NT2/D1 (cell line): ENCODE results near the gene TUNAR.

Experiments
- SUZ12 ChIP-seq: IDR thresholded peaks from 2 replicates; pipeline ENCODE4 v1.6.1; 2011; ENCODE audit not compliant: insufficient read length, insufficient read depth; ENCODE audit errors: extremely low read depth
- YY1 ChIP-seq: IDR thresholded peaks from 2 replicates; pipeline ENCODE4 v1.6.1; 2011; ENCODE audit not compliant: insufficient read length, insufficient read depth
- ZNF274 ChIP-seq: IDR thresholded peaks from 2 replicates; pipeline ENCODE4 v1.6.1; 2011; ENCODE audit warnings: mild to moderate bottlenecking, low read depth, low read length

GRCh38 chr14:95863295-95863694 is 13.3 kb upstream of the TUNAR start:
- TF ChIP-seq ZNF274 (no peak), YY1 (no peak), SUZ12 (no peak)
